IPS-18a (cell line): Measurements from ENCODE around the gene PRRG3.
"Not testable (repeated sequence)": the region's sequence is repeated elsewhere in the genome, so short reads cannot be mapped to it uniquely, and the experiment has no call there.

ENCODE experiments used
- H3K27ac ChIP-seq: one replicate; pipeline ENCODE4 v1.5.1; 2013; ENCODE audit warnings: low read length
- H3K27me3 ChIP-seq: one replicate; pipeline ENCODE4 v1.6.1; 2013; ENCODE audit warnings: mild to moderate bottlenecking, low read length; ENCODE audit not compliant: control insufficient read depth, insufficient read depth
- H3K36me3 ChIP-seq: one replicate; pipeline ENCODE4 v1.6.1; 2013; ENCODE audit warnings: low read depth, low read length; ENCODE audit not compliant: control insufficient read depth
- H3K4me1 ChIP-seq: one replicate; pipeline ENCODE4 v1.6.1; 2013; ENCODE audit warnings: low read depth, low read length; ENCODE audit not compliant: control insufficient read depth
- H3K4me3 ChIP-seq: one replicate; pipeline ENCODE4 v1.5.1; 2013; ENCODE audit warnings: low read length
- H3K9ac ChIP-seq: one replicate; pipeline ENCODE4 v1.6.1; 2013; ENCODE audit warnings: mild to moderate bottlenecking, low read length, moderate library complexity
- H3K9me3 ChIP-seq: one replicate; pipeline ENCODE4 v1.6.1; 2013; ENCODE audit warnings: low read depth, low read length; ENCODE audit not compliant: control insufficient read depth

The PRRG3 gene

DNA sequence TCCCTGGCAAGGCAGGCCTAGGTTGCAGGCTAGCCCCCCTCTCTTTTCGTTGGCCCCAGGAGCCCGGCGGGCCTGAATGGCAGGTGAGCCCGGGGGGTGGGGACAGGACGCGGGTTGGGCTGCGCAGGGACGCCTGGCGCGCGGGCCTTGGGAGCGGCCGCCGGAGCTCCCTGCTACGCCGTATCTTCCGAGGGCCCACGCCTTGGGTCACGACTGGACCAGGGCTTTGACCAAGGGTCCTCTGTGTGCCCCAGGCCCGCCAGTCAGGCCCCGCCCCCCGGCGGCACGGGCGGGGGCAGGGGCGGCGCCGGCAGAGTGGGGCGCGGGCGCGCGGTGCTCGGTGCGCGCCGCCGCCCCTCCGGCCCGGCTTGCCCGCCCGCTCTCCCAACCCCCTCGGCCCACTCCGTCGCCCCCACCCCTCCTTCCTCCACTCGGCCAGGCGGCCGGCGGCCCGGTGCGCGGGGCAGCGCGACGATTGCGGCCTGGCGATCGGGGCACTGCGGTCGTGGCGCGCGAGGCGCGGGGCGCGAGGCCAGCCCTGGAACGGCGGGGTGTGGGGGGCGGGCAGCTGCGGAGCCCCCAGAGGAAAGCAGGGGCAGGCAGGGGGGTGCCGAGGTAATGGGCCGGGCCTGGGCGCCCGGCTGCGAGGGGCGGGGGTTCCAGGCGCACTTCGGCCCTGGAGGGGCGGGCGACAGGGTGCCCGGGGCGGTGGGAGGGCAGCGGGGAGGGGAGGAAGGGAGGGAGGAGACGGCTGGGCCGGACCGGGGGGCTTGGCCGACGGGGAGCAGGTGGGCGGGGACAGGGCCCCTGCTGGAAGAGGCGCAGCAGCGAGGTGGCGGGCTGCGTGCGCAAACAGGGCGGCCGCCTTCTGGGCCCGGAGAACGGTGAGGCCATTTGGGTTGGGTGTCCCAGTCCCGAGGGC is at the start of gene PRRG3:
TSS of gene PRRG3 (plus strand) at position 798 of the 922 bp plus-strand sequence. CDS start 3,357 bp downstream, outside the sequence.
- Histone ChIP-seq H3K27ac (no peak within 1 kb of the TSS), H3K27me3 (peaks cover 20% of the 10 kb centered on the region), H3K36me3 (no peaks in the 10 kb centered on the region), H3K4me3 (peak within 1 kb of the TSS; percentile 51), H3K4me1 (no peaks in the 10 kb centered on the region), H3K9me3 (peaks cover 4% of the 10 kb centered on the region), H3K9ac (no peak within 1 kb of the TSS)

DNA sequence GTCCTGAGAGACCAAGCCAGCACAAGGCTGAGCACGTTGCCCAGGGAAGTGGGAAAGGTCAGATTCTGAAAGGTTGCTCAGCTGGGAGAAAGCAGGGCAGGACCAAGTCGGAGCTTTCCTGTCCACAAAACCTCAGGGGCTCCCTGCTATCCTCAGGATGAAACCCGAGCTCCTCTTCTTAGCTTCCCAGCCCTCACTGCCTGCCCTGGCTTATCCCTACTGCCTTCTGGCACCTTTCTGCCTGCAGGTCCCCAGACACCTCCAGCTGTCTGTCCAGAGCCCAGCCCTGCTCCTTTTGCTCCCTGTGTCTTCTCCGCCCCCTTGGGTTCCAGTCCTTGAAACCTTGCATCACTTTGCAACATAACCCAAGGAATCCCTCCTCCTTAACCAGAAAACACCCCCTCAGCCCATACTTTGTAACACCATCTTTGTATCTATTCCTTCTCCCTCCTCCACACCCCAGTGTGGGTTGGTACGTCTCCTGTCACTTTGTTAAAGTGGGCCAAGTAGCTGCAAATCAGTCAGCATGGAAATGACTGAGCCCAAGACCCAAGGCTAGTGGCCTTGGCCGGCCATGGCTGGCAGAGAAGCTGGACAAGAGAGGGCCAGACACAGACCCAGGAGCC is 20.0 kb upstream of the PRRG3 start:
- peaks cover 19% of the 10 kb centered on the region for H3K9me3 ChIP-seq
- H3K27ac ChIP-seq, result no peak overlapping the region
- no peaks in the 10 kb centered on the region for H3K36me3 ChIP-seq
- H3K27me3 ChIP-seq, result no peaks in the 10 kb centered on the region
- no peak overlapping the region for H3K9ac ChIP-seq
- no peak overlapping the region for H3K4me3 ChIP-seq
- H3K4me1 ChIP-seq, result no peaks in the 10 kb centered on the region

DNA sequence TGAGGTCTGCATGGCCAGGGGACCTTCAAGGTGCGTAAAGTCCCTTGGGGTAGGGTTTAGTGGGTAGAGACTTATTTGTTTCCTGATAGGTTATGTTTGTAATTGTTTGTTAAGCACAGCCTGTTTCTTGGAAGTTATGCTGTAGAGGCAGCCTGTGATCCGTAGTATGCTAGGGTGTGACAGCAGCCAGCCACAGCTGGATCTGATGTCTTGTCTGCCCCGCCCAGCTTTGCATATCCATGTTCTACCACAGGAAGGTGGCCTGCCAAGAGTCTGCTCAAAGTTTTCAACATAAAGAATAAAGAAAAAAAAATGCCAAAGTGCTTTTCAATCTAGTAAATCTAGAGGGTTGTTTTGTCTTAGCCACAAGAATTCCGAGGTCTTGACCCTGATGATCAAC is 19.1 kb upstream of the PRRG3 start:
- H3K27me3 ChIP-seq, result no peaks in the 10 kb centered on the region
- H3K9me3 ChIP-seq, result peaks cover 21% of the 10 kb centered on the region
- no peak overlapping the region for H3K4me3 ChIP-seq
- no peak overlapping the region for H3K27ac ChIP-seq
- no peak overlapping the region for H3K9ac ChIP-seq
- H3K36me3 ChIP-seq, result no peaks in the 10 kb centered on the region
- no peaks in the 10 kb centered on the region for H3K4me1 ChIP-seq

GRCh38 chrX:151679798-151680402 is 15.4 kb upstream of the PRRG3 start:
- H3K27ac ChIP-seq, result no peak overlapping the region
- no peaks in the 10 kb centered on the region for H3K27me3 ChIP-seq
- no peak overlapping the region for H3K4me3 ChIP-seq

GRCh38 chrX:151680805-151681204 is 14.5 kb upstream of the PRRG3 start:
- no peak overlapping the region for H3K9ac ChIP-seq
- peaks cover 16% of the 10 kb centered on the region for H3K9me3 ChIP-seq
- no peaks in the 10 kb centered on the region for H3K36me3 ChIP-seq
- no peak overlapping the region for H3K4me3 ChIP-seq
- no peaks in the 10 kb centered on the region for H3K4me1 ChIP-seq
- no peak overlapping the region for H3K27ac ChIP-seq
- H3K27me3 ChIP-seq, result no peaks in the 10 kb centered on the region

More at GRCh38 chrX:151679798-151680402, 15.4 kb upstream of the PRRG3 start:
- H3K9me3 ChIP-seq, result peaks cover 16% of the 10 kb centered on the region
- no peak overlapping the region for H3K9ac ChIP-seq
- H3K4me1 ChIP-seq, result no peaks in the 10 kb centered on the region
- no peaks in the 10 kb centered on the region for H3K36me3 ChIP-seq

DNA sequence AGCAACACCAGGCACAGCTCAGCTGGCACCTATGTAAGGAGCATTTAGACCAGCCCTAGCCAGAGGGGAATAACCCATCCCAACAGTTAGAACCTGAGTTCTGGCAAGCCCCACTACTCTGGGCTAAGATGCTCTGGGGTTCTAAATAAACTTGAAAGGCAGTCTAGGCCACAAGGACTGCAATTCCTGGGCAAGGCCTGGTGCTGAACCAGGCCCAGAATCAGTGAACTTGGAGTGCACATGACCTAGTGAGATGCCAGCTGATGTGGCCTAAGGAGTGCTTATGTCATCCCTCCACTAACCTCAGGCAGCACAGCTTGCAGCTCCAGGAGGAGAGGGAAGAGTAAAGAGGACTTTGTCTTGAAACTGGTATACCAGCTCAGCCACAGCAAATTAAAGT is 7.6 kb upstream of the PRRG3 start:
- H3K27ac ChIP-seq, result no peak overlapping the region

DNA sequence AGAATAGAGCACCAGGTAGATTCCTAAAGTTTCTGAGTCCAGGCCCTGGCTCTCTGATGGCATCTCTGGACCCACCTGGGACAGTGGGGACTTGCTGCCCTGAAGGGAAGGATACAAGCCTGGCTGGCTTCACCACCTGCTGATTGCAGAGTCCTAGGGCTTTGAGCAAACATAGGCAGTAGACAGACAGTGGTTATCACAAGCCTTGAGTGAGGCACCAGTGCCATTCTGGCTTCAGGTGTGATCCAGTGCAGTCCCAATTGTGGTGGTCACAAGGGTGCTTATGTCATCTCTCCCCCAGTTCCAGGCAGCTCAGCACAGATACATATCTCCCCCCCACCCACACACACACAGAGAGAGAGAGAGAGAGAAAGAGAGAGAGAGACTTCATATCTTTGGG is 6.6 kb upstream of the PRRG3 start:
- Histone ChIP-seq H3K27ac (no peak overlapping the region), H3K9ac (no peak overlapping the region), H3K27me3 (peaks cover 2% of the 10 kb centered on the region), H3K4me3 (no peak overlapping the region), H3K4me1 (no peaks in the 10 kb centered on the region), H3K9me3 (peaks cover 16% of the 10 kb centered on the region), H3K36me3 (no peaks in the 10 kb centered on the region)

More for the DNA sequence above, 7.6 kb upstream of the PRRG3 start:
- Histone ChIP-seq H3K36me3 (no peaks in the 10 kb centered on the region), H3K27me3 (no peaks in the 10 kb centered on the region), H3K9me3 (peaks cover 21% of the 10 kb centered on the region), H3K4me1 (no peaks in the 10 kb centered on the region), H3K9ac (no peak overlapping the region), H3K4me3 (no peak overlapping the region)

DNA sequence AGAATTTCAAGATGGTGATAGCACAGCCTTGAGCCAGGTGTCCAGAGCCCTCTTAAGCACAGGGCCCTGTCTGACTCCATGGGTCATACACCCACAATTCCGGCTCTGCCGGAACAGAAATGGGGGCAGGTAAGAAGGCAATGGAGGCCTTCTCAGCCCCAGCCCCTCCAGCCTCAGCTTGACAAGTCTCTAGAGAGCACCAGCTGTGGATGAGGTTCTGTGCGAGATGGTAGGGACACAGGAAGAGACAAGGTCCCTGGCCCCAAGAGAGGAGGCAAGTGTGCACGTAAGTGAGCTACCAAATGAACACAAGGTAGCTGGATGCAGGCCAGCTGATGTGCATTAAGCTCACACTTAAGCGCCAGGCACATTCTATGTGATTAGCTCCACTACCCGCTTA is 2.4 kb upstream of the PRRG3 start:
- Histone ChIP-seq H3K4me3 (no peak overlapping the region), H3K27me3 (peaks cover 20% of the 10 kb centered on the region), H3K9ac (no peak overlapping the region), H3K36me3 (no peaks in the 10 kb centered on the region), H3K9me3 (peaks cover 9% of the 10 kb centered on the region), H3K4me1 (no peaks in the 10 kb centered on the region), H3K27ac (no peak overlapping the region)

DNA sequence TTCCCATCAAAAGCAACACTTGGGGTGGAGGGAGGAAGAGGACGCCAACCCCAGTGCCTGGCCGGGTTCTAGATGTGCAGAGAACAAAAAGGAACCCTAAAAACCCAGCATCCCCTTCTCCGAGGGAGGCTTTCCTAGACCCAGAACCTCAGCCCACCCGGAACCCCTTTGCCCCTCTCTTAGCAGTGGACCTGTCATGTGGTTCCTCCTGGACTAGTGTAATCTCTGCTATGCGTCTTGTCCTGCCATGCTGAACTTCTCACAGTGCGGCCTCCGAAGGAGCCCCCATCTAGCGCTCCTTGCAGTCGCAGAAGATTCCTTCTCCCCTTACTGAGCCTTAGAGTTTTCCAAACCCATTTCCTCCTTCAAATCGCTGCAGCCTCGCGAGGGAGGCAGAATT is 1.1 kb upstream of the PRRG3 start:
- Histone ChIP-seq H3K9me3 (peaks cover 4% of the 10 kb centered on the region), H3K4me3 (peak overlapping the region; percentile 24), H3K36me3 (no peaks in the 10 kb centered on the region), H3K4me1 (no peaks in the 10 kb centered on the region), H3K9ac (no peak overlapping the region), H3K27ac (no peak overlapping the region), H3K27me3 (peaks cover 20% of the 10 kb centered on the region)

DNA sequence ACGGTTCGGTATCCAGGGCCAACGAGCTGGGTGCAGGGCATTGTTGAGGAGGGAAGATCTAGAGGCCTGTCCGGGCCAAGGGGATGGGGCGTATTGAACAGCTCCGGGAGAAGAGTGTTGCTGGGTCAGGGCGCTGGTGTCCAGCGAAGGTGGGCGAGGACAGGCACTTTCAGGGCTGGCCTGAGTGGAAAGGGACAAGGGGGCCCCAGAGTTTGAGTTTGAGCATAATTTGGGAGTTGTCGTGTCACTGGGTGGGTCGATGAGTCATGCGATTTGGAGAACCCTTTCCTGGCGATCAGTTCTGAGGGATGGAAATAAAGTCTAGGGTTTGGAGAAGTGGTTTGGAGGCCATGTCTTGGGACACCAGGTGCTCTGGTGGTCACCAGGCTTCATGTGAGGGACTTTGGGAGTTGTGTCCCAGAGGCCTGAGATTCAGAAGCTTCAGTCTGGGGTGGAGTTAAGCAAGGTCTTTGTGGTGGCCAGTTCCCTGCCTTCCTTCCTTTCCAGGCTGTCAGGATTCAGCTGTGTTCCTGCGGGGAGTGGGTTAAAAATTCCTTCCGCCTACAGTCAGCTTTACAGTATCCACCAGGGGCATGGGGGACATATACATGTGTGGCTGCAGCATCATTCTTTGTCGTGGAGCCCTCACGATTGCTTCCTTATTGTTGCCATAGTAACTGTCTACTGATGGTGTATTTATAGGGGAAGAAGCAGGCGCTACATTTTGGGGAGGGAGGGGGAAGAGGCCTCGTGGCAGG is 504 bp downstream of the PRRG3 start:
- Histone ChIP-seq H3K9ac (no peak overlapping the region), H3K27me3 (peaks cover 20% of the 10 kb centered on the region), H3K9me3 (peaks cover 4% of the 10 kb centered on the region), H3K36me3 (no peaks in the 10 kb centered on the region), H3K4me1 (no peaks in the 10 kb centered on the region), H3K27ac (no peak overlapping the region), H3K4me3 (peak overlapping the region; percentile 51)

DNA sequence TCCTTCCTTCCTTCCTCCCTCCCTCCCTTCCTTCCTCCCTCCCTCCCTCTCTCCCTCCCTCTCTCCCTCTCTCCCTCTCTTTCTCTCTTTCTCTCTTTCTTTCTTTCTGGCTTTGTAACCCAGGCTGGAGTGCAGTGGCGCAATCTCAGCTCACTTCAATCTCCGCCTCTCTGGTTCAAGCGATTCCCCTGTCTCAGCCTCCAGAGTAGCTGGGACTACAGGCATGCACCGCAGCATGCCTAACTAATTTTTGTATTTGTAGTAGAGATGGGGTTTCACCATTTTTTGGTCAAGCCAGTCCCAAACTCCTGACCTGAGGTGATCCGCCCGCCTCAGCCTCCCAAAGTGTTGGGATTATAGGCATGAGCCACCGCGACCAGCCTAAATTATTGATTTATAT is 1.8 kb downstream of the PRRG3 start:
- not testable (repeated sequence) for H3K4me1 ChIP-seq, H3K9ac ChIP-seq, H3K36me3 ChIP-seq, H3K4me3 ChIP-seq, H3K9me3 ChIP-seq, H3K27ac ChIP-seq
- H3K27me3 ChIP-seq, result peaks cover 20% of the 10 kb centered on the region
